Thyroid gland (tissue), 4 donors: ENCODE results near the gene TNKS2. TPM values are rescaled to one million over a fixed set of nuclear protein-coding genes. Genes with fewer than 3 reads are reported as not detected.

Experiments used
- DNase-seq, 2 donors: peaks; one replicate each; pipeline ENCODE4 v3.0.0-alpha.2; 2019
- H3K27ac ChIP-seq, 3 donors: fragments of 200-600 bp; sonication (generic); 1 replicate in 2 of 3; 2 replicates in 1 of 3; pipeline ENCODE4 v1.5.1; 2016 to 2019; ENCODE audit warnings: mild to moderate bottlenecking in 1 of 3, moderate library complexity in 1 of 3
- H3K27me3 ChIP-seq: fragments of 200-600 bp; sonication (generic); one replicate; pipeline ENCODE4 v1.5.1; 2019
- H3K36me3 ChIP-seq, 2 donors: fragments of 200-600 bp; sonication (generic); one replicate each; pipeline ENCODE4 v1.5.1; 2016 to 2019
- H3K4me1 ChIP-seq, 2 donors: fragments of 200-600 bp; sonication (generic); one replicate each; pipeline ENCODE4 v1.5.1; 2017 to 2019
- H3K4me3 ChIP-seq, 3 donors: fragments of 200-600 bp; sonication (generic); replicated peaks in 1 of 3; 1 replicate in 2 of 3; 2 replicates in 1 of 3; pipeline ENCODE4 v1.5.1; 2016; ENCODE audit warnings: mild to moderate bottlenecking in 1 of 3
- H3K9me3 ChIP-seq: fragments of 200-600 bp; sonication (generic); one replicate; pipeline ENCODE4 v1.5.1; 2017
- CTCF ChIP-seq, 6 experiments: fragments of 200-600 bp in 3 of 6; fragments of 450-650 bp in 3 of 6; sonication (generic) in 3 of 6; IDR thresholded peaks; one replicate each; pipeline ENCODE4 v1.5.1; 2016 to 2019; ENCODE audit warnings: antibody characterized with exemption in 6 of 6, mild to moderate bottlenecking in 2 of 6, inconsistent platforms in 1 of 6, moderate library complexity in 1 of 6
- POLR2A ChIP-seq, 2 donors: fragments of 450-650 bp; IDR thresholded peaks; one replicate each; pipeline ENCODE4 v1.6.1; 2017; ENCODE audit warnings: antibody characterized with exemption in 2 of 2, mild to moderate bottlenecking in 2 of 2, moderate library complexity in 1 of 2
- WGBS, 2 donors: methylation state at CpG; one replicate each; pipeline ENCODE4 v1.1.5; 2017; 5-methylcytosine and 5-hydroxymethylcytosine counted together
- intact Hi-C: fragments of 100-400 bp; cut with DNase I; formaldehyde crosslinking; loops from one replicate; pipeline ENCODE4 v1.15.1; 2023
- total RNA-seq, 4 donors: library from RNA; depleted of rRNA; stranded (reverse); fragments of >200 nt; gene quantifications; one replicate each; pipeline ENCODE4 v1.2.3, GENCODE V29; 2016

The TNKS2 gene
- total RNA-seq, 4 donors from 2014 or later = 56.5 to 99.7 (median 66.1) TPM

DNA sequence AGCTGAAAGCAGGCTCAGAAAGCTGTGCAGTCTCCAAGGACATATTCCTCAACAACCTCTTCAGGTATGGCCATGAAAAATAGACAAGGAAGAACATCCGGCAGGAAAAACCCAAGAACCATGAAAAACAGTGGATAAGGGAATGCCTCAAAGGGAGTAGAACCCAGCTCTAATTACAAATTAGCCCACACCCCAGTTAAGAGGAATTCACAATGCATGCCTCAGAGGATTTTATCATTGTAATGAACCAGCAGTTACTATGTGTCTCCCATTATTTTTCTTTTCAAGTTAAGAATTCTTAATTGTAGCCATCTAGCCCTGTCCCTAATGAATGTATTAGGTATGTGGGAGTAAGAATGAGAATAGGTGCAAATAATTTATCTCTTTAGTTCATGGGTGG is 19.7 kb upstream of the TNKS2 start:
- TF ChIP-seq CTCF (IDR thresholded peaks at IDR 0.05) = no peak
- no peak for TF ChIP-seq POLR2A (IDR thresholded peaks at IDR 0.05)
- Histone ChIP-seq H3K27me3 (no peaks in the 10 kb centered on the region), H3K4me1 (no peaks in the 10 kb centered on the region), H3K9me3 (no peaks in the 10 kb centered on the region), H3K27ac (no peak overlapping the region), H3K4me3 (no peak overlapping the region), H3K36me3 (no peaks in the 10 kb centered on the region)
- intact Hi-C loops = no loop called here
- WGBS, 2 donors = 91 to 92% methylated on average over 1 of the region's 1 CpG
- DNase-seq = no peak

DNA sequence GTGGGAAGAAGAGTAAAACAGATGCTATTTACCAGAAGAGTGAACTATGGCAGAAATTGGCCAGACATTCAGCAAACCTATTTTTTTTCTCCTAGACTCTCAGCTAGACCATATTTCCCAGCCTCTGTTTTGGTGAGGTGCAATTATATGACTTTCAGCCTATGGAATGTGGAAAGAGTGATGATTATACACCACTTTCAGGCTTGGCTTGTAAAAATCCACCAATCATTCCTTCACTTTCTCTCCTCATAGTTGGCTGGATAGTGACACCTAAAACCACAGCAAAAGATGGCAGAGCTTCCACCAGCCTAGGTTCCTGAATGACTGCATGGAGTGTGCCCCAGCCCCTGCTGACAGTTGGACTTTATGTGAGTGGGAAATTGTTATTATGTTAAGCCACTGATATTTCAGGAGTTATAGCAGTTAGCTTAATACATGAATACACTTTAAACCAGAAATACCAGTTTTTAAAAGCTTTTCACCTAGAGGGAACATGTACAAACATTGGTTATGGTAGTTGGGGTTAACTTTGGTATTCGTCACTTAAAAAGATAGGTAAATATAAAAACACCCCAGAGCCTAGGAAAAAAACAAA is 19.1 kb upstream of the TNKS2 start:
- H3K36me3 ChIP-seq = no peaks in the 10 kb centered on the region
- no peaks in the 10 kb centered on the region for H3K27me3 ChIP-seq
- 75 to 83% methylated on average over 1 of the region's 1 CpG for WGBS, 2 donors
- H3K27ac ChIP-seq = no peak overlapping the region
- no peak for TF ChIP-seq CTCF (IDR thresholded peaks at IDR 0.05)
- no peak for TF ChIP-seq POLR2A (IDR thresholded peaks at IDR 0.05)
- no peak overlapping the region for H3K4me3 ChIP-seq
- intact Hi-C loops = no loop called here
- no peaks in the 10 kb centered on the region for H3K4me1 ChIP-seq
- DNase-seq = no peak
- H3K9me3 ChIP-seq = no peaks in the 10 kb centered on the region

DNA sequence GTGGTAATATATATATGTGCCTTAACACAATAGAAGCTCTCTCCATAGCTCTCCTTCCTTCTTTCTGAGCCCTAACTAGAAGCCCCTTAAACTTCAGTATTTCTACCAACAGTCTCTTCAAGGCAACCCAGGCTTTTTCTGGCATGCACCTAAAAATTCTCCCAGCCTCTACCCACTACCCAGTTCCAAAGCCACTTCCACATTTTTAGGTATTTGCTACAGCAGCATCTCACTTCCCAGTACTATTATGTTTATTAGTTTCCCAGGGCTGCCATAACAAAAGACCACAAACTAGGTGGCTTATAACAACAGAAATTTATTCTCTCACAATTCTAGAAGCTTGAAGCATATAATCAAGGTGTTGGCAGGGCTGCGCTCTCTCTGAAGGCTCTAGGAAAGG is 15.7 kb upstream of the TNKS2 start:
- 92 to 100% methylated on average over 1 of the region's 1 CpG for WGBS, 2 donors
- Histone ChIP-seq H3K27ac (no peak overlapping the region), H3K4me3 (no peak overlapping the region), H3K27me3 (no peaks in the 10 kb centered on the region), H3K4me1 (no peaks in the 10 kb centered on the region), H3K36me3 (no peaks in the 10 kb centered on the region), H3K9me3 (no peaks in the 10 kb centered on the region)
- intact Hi-C loops = no loop called here
- TF ChIP-seq CTCF (IDR thresholded peaks at IDR 0.05) = no peak
- no peak for TF ChIP-seq POLR2A (IDR thresholded peaks at IDR 0.05)
- DNase-seq = no peak

- no peaks in the 10 kb centered on the region for H3K27me3 ChIP-seq
- intact Hi-C loops = no loop called here
- no peak for TF ChIP-seq POLR2A (IDR thresholded peaks at IDR 0.05)
- no peak for DNase-seq
- 79 to 84% methylated on average over 1 of the region's 1 CpG for WGBS, 2 donors
- H3K9me3 ChIP-seq = no peaks in the 10 kb centered on the region
- H3K27ac ChIP-seq = no peak overlapping the region
- H3K4me3 ChIP-seq = no peak overlapping the region
- H3K36me3 ChIP-seq = no peaks in the 10 kb centered on the region
- H3K4me1 ChIP-seq = no peaks in the 10 kb centered on the region
Measured at GRCh38 chr10:91785830-91786229, 12.4 kb upstream of the TNKS2 start.

DNA sequence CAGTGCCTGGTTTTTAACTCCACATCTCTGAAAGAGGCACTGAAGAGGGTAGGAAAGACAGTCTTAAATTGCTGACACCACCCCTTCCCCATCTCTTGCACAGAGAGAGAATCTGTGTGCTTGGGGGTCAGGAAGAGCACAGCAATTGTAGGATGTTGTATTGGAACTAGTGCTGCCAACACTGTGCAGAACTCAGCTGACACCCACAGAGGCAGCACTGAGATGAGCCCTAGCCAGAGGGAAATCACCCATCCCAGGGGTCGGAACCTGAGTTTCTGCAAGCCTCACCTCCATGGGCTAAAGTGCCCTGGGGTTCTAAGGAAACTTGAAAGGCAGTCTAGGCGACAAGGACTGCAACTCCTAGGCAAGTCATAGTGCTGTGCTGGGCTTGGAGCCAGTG is 11.0 kb upstream of the TNKS2 start:
- Histone ChIP-seq H3K4me3 (no peak overlapping the region), H3K9me3 (no peaks in the 10 kb centered on the region), H3K27me3 (no peaks in the 10 kb centered on the region), H3K36me3 (no peaks in the 10 kb centered on the region), H3K27ac (no peak overlapping the region), H3K4me1 (no peaks in the 10 kb centered on the region)
- 95 to 100% methylated on average over 2 of the region's 2 CpGs for WGBS, 2 donors
- TF ChIP-seq CTCF (IDR thresholded peaks at IDR 0.05) = no peak
- intact Hi-C loops = no loop called here
- DNase-seq = no peak

DNA sequence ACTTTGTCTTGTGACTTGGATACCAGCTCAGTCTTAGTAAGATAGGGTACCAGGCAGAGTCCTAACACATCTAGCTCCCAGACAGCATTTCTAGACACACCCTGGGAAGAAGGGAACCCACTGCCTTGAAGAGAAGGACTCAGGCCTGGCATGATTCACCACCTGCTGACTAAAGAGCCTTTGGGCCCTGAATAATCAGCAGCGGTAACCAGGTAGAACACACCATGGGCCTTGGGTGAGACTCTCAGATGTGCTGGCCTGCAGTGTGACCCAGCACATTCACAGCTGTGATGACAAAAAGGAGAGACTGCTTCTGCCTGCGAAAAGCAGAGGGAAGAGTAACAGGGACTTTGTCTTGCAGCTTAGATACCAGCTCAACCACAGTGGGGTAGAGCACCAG is 10.4 kb upstream of the TNKS2 start:
- no peak for TF ChIP-seq CTCF (IDR thresholded peaks at IDR 0.05)
- TF ChIP-seq POLR2A (IDR thresholded peaks at IDR 0.05) = no peak
- H3K27me3 ChIP-seq = no peaks in the 10 kb centered on the region
- 95 to 96% methylated on average over 2 of the region's 2 CpGs for WGBS, 2 donors
- no peaks in the 10 kb centered on the region for H3K4me1 ChIP-seq
- no peaks in the 10 kb centered on the region for H3K36me3 ChIP-seq
- DNase-seq = no peak
- no peaks in the 10 kb centered on the region for H3K9me3 ChIP-seq
- H3K4me3 ChIP-seq = no peak overlapping the region
- H3K27ac ChIP-seq = no peak overlapping the region
- intact Hi-C loops = no loop called here
